NCI-H748 (cell line): Measurements from ENCODE around the gene CCDC57.
A peak's percentile ranks its signal among the peaks of the same experiment; 100 is the strongest.
"Not testable (repeated sequence)": the region's sequence is repeated elsewhere in the genome, so short reads cannot be mapped to it uniquely, and the experiment has no call there.

Source experiments
- DNase-seq: peaks from one replicate; lab custom pipeline; 2025; ENCODE audit not compliant: unreplicated experiment; lab: John Stamatoyannopoulos, UW

CCDC57 gene

DNA sequence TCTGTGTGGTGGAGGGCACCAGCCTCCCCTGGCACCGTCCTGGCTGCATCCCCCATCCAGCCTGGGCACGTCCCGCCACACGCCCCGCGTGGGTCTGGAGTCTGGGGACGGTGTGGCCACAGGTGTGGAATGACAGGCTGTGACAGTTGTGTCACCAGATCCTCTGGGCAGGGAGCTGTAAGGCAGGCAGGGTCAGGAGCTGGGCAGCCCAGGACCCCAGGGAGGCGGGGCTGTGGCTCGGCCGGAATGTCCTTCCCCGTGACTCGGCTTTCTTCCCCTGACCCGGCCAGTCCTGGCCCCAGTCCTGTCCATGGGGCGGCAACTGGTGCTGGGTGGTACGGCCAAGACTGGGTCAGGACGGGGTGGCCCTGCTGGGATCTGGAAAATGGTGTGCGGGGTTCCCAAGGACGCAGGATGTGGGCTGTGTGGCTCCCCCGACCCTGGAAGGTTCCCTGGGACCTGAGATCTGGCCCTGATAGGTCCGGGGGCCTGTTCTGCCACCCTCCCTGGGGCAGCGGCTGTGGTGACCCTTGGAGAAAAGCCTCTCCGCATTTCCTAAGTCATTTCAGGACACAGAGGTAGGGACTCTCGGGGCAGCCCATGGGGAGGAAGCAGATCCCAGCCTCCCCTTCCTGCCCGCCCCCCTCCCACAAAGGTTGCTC lies 12.9 kb upstream of the CCDC57 start:
- DNase-seq, result no peak

DNA sequence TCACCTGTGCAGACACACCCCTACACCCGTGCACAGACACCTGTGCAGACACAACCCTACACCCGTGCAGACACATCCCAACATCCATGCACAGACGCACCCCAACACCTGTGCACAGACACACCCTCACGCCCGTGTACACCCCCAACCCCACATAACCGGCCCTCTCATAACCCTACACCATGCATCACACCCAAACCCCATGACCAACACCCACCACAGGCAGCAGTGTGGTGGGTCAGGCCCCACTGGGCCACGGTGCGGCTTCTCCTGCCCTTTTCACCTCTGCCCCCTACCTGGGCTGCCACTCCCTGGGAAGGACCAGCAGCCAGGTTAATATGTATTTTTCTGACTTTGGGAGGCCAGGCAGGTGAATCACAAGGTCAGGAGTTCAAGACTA lies 12.0 kb upstream of the CCDC57 start:
- DNase-seq, result no peak

DNA sequence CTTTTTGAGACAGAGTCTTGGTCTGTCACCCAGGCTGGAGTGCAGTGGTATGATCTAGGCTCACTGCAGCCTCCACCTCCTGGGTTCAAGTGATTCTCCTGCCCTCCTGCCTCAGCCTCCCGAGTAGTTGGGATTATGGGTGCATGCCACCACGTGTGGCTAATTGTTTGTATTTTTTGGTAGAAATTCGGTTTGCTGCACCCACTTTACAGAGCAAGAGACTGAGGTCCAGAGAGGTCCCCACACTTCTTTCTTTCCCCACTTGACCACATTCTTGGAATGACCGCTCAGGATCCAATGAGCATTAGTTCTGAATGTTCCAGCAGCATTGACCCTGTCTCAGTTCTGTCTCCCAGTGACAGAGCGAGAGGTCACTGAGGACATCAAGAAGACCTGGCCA lies 10.9 kb upstream of the CCDC57 start:
- no peak for DNase-seq

DNA sequence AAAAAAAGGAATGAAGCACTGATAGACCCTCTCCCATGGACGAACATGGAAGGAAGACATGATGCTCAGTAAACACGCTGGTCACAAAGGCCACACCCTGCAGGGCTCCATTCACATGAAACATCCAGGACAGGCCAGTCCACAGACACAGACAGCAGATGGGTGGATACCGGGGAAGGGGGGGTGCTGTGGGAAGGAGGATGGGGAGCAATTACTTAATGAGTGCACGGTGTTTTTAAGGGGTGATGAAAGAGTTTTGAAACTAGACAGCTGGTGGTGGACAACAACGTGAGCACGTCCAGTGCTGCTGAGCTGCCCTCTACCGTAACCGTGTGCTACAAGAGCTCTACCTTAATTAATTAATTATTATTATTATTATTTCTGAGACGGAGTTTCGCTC lies 10.2 kb upstream of the CCDC57 start:
- no peak for DNase-seq

- DNase-seq, result no peak
Observed at GRCh38 chr17:82221341-82221902, 8.8 kb upstream of the CCDC57 start.

DNA sequence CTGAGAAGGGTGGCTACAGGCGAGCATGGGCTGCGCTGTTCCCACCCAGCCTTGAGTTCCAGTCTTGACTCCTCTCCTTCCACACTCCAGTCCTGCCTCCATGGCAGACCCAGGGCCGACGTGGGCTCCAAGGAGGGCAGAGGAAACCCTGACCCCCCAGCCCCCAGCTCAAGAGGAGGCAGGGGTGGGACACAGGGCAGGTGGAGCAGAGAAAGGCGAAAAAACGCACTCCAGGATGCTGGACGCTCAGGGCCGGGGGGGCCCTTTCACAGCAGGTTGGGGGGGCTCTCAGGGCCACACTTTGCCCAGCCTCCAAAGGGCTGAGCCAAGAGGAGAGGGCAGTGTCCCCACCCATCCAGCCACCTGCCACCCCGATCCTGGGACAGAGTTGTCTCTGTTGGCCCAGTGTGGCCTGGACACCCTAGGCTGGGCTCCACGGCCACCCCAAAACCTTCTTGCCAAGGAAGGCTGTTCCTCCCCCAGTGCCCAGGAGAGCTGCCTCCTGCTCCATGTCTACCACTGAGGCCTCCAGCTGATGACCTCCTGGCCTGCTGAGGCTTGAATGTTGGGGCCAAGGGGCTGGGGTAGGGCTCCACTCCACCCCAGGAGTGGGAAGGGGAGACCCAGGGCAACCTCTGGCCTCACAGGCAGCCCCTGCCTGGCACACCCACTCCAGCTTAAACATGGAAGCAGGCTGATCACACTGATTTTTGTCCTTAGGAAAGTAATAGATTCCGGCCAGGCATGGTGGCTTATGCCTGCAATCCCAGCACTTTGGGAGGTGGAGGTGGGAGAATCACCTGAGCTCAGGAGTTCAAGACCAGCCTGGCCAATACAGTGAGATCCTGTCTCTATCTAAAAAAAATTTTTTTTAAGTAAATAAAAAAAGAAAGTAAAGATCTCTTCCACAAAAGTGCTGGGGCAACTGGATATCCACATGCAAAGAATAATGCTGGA lies 7.4 kb upstream of the CCDC57 start:
- no peak for DNase-seq

DNA sequence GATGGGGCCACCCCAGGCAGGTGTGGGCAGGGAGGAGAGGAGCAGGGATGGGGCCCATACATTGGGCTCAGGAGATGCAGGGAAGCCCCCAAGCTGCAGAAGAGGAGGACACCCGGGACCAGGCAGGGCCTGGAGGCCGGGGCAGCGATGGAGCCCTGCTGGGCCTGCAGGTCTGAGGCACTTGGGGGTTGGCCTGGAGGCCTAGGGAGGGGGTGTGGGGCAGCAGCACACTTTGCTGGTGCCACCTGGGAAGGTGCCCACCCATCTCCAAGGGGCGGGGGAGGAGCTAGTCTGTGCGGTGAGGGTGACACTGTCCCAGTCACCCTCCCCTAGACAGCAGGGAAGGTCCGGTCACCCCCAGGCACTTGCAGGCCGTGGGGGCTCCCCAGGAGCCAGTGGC lies 6.4 kb upstream of the CCDC57 start:
- DNase-seq, result no peak

DNA sequence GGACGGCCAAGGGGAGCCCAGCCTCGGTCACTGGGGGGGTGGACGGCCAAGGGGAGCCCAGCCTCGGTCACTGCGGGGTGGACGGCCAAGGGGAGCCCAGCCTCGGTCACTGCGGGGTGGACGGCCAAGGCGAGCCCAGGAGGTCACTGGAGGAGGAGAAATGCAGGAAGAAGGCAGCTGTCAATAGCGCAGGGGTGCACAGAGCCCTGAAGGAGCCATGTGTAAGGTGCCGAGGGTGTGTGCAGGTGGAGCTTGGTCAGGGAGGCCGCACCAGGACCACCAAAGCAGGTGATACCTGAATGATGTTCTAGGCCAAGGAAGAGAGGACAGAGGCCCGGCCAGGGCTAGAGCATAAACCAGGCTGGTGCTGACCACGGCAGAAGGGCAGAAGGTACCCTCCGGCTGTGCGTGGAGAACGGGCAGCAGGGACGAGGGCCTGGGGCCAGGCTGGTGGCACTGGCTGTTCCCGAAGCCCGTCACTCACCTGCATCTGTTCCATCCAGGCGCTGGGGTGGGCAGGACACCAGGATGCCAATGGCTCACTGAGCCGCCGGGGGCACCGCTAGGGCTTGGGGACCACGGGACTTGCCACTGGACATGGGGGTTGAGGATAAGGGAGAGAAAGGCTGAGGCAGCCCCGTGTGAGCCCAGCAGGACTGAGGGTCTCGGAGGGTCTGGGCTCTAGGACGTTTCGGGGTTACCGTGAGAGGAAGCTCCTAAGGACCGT lies 5.9 kb upstream of the CCDC57 start:
- no peak for DNase-seq

GRCh38 chr17:82217530-82218204 lies 5.0 kb upstream of the CCDC57 start:
- DNase-seq, result no peak

- no peak for DNase-seq
Observed at GRCh38 chr17:82217120-82217529, 4.5 kb upstream of the CCDC57 start.

GRCh38 chr17:82216301-82217119 lies 3.9 kb upstream of the CCDC57 start:
- no peak for DNase-seq

- DNase-seq, result no peak
Observed at GRCh38 chr17:82215972-82216300, 3.3 kb upstream of the CCDC57 start.

- DNase-seq, result no peak
Observed at GRCh38 chr17:82215095-82215971, 2.7 kb upstream of the CCDC57 start.

GRCh38 chr17:82214012-82214628 lies 1.5 kb upstream of the CCDC57 start:
- DNase-seq, result no peak

GRCh38 chr17:82213251-82214011 lies 789 bp upstream of the CCDC57 start:
- peak; percentile 66 for DNase-seq

DNA sequence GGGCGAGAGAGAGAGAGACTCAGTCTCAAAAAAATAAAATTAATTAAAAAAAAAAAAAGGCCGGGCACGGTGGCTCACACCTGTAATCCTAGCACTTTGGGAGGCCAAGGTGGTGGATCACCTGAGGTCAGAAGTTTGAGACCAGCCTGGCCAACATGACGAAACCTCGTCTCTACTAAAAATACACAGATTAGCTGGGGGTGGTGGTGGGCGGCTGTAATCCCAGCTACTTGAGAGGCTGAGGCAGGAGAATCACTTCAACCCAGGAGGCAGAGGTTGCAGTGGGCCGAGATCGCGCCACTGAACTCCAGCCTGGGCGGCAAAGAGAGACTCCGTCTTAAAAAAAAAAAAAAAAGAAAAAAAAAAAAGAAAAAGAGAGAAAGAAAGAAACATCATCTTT lies 2.0 kb downstream of the CCDC57 start:
- DNase-seq, result not testable (repeated sequence)

DNA sequence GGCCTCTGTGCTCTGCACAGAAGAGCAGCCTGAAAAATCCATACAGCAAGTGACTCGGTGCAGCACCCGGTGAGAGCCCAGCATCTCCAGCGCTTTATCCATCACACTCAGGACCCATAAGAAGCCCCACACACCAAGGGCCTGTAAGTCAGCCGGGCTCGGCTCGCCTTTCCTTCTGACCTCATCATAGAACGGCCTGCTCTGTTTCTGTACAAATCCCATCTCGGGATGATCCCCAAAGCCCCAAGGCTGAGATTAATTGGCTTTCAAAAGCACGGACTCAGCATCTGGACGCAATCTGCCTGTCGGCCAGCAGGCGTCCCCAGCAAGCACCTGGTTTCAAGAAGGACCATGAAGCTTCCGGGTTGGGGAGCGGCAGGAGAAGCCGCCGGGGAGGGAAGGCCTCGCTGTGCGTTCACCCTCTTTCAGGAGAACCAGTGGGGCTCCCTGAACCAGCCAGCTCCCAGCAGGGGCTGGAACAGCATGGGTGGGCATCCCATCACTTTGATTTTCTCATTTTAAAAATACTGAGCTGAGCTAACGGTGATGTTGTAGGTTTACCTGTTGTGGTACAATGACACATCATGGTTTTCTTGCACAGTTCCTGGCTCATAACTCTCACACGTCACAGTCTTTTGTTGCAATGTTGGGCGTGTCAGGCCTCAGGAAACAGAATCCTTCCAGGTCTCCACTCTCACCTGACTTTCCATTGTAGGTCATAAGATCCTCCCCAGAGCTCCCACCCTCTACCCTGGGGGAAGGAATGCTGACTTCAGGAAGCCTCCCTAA lies 6.7 kb downstream of the CCDC57 start:
- DNase-seq, result peak; percentile 86
